PC-3 (cell line): ENCODE results near the gene ST6GALNAC4. TPM values are rescaled to one million over a fixed set of nuclear protein-coding genes. Genes with fewer than 3 reads are reported as not detected.

Experiments used
- ATAC-seq: fragments of 200-7000 bp; cut with Tn5 transposase; 2 replicates; pipeline ENCODE4 v1.9.1; 2020; ENCODE audit warnings: mild to moderate bottlenecking, moderate library complexity
- BruUV-seq: library from RNA; stranded (reverse); fragments of 400-500 nt; replicated peaks from 2 replicates; lab custom pipeline; 2021; lab: Mats Ljungman, UMichigan
- CTCF ChIA-PET: fragments of 300-600 bp; sonication (Branson Sonifier 250); formaldehyde crosslinking; loops from one replicate; lab custom pipeline; 2022; ENCODE audit warnings: antibody characterized with exemption; lab: Charles Lee
- POLR2A ChIA-PET: fragments of 300-600 bp; sonication (Branson Sonifier 250); formaldehyde crosslinking; loops from one replicate; lab custom pipeline; 2022; ENCODE audit warnings: antibody characterized with exemption; ENCODE audit not compliant: unreplicated experiment; lab: Charles Lee
- DNase-seq: peaks from one replicate; pipeline ENCODE4 v3.0.0-alpha.2; 2015
- H2AFZ ChIP-seq: fragments of 300-600 bp; sonication (generic); 2 replicates; pipeline ENCODE4 v1.6.0; 2016; ENCODE audit warnings: antibody characterized with exemption, low read length
- H3F3A ChIP-seq: fragments of 300-600 bp; sonication (generic); one replicate; pipeline ENCODE4 v1.6.0; 2017; ENCODE audit warnings: antibody characterized with exemption, low read length, control low read depth, mild to moderate bottlenecking; ENCODE audit not compliant: unreplicated experiment
- H3K27ac ChIP-seq: fragments of 300-600 bp; sonication (generic); 2 replicates; pipeline ENCODE4 v1.5.1; 2016; ENCODE audit warnings: mild to moderate bottlenecking, low read length
- H3K27me3 ChIP-seq: fragments of 300-600 bp; sonication (generic); 2 replicates; pipeline ENCODE4 v1.6.1; 2016; ENCODE audit warnings: low read length, mixed read lengths
- H3K36me3 ChIP-seq: fragments of 300-600 bp; sonication (generic); 2 replicates; pipeline ENCODE4 v1.6.1; 2016; ENCODE audit warnings: low read depth, mixed run types, low read length, mixed read lengths
- H3K4me1 ChIP-seq: fragments of 300-600 bp; sonication (generic); 2 replicates; pipeline ENCODE4 v1.5.1; 2016; ENCODE audit warnings: low read length; ENCODE audit not compliant: insufficient read depth
- H3K4me2 ChIP-seq: fragments of 300-600 bp; sonication (generic); 2 replicates; pipeline ENCODE4 v1.6.0; 2016; ENCODE audit warnings: low read length
- H3K4me3 ChIP-seq: fragments of 300-600 bp; sonication (generic); 2 replicates; pipeline ENCODE4 v1.5.1; 2016; ENCODE audit warnings: mild to moderate bottlenecking, low read length, mixed read lengths
- H3K79me2 ChIP-seq: fragments of 300-600 bp; sonication (generic); 2 replicates; pipeline ENCODE4 v1.6.1; 2017; ENCODE audit warnings: low read length, mixed read lengths
- H3K9ac ChIP-seq: fragments of 300-600 bp; sonication (generic); 2 replicates; pipeline ENCODE4 v1.6.0; 2016; ENCODE audit warnings: mild to moderate bottlenecking, low read length
- H3K9me2 ChIP-seq: fragments of 300-600 bp; sonication (generic); replicated peaks from 2 replicates; pipeline ENCODE4 v1.6.1; 2016; ENCODE audit warnings: mixed run types, low read length, mixed read lengths
- H3K9me3 ChIP-seq: fragments of 300-600 bp; sonication (generic); 2 replicates; pipeline ENCODE4 v1.6.1; 2016; ENCODE audit warnings: low read length, mixed read lengths
- H4K20me1 ChIP-seq: fragments of 300-600 bp; sonication (generic); 2 replicates; pipeline ENCODE4 v1.6.1; 2016; ENCODE audit warnings: low read length, mixed read lengths
- EZH2 ChIP-seq: fragments of 300-600 bp; sonication (generic); IDR thresholded peaks from one replicate; pipeline ENCODE4 v1.6.1; 2017; ENCODE audit warnings: antibody characterized with exemption, mild to moderate bottlenecking, low read length; ENCODE audit not compliant: unreplicated experiment
- EZH2phosphoT487 ChIP-seq: fragments of 300-600 bp; sonication (generic); IDR thresholded peaks from 2 replicates; pipeline ENCODE4 v1.6.1; 2018; ENCODE audit warnings: mild to moderate bottlenecking, antibody characterized with exemption, low read length, borderline replicate concordance
- intact Hi-C: fragments of 100-400 bp; cut with micrococcal nuclease; formaldehyde crosslinking; loops from 2 replicates; pipeline ENCODE4 v1.9.0; 2023
- total RNA-seq: library from RNA; depleted of rRNA; stranded (reverse); fragments of >200 nt; gene quantifications from 2 replicates; pipeline ENCODE4 v1.2.3, GENCODE V29; 2014
- TF ChIP-seq, protein P1 (sequence below): fragments of 300-600 bp; sonication (generic); conservative IDR thresholded peaks from 2 replicates; pipeline ENCODE4 v1.5.1; 2017; ENCODE audit warnings: antibody characterized with exemption, low read depth, mild to moderate bottlenecking, low read length

Gene ST6GALNAC4
- total RNA-seq, 1 experiment from 2014 or later, result 26.9 TPM

- ATAC-seq, result no peak
- H3K9me2 ChIP-seq, result no peaks in the 10 kb centered on the region
- no peak overlapping the region for H3K27ac ChIP-seq
- H2AFZ ChIP-seq, result no peak overlapping the region
- H3K9ac ChIP-seq, result no peak overlapping the region
- no peaks in the 10 kb centered on the region for H3K79me2 ChIP-seq
- H4K20me1 ChIP-seq, result no peaks in the 10 kb centered on the region
- no peaks in the 10 kb centered on the region for H3K9me3 ChIP-seq
- no peak for TF ChIP-seq EZH2phosphoT487
- TF ChIP-seq, protein P1, sequence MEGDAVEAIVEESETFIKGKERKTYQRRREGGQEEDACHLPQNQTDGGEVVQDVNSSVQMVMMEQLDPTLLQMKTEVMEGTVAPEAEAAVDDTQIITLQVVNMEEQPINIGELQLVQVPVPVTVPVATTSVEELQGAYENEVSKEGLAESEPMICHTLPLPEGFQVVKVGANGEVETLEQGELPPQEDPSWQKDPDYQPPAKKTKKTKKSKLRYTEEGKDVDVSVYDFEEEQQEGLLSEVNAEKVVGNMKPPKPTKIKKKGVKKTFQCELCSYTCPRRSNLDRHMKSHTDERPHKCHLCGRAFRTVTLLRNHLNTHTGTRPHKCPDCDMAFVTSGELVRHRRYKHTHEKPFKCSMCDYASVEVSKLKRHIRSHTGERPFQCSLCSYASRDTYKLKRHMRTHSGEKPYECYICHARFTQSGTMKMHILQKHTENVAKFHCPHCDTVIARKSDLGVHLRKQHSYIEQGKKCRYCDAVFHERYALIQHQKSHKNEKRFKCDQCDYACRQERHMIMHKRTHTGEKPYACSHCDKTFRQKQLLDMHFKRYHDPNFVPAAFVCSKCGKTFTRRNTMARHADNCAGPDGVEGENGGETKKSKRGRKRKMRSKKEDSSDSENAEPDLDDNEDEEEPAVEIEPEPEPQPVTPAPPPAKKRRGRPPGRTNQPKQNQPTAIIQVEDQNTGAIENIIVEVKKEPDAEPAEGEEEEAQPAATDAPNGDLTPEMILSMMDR, result no peak
- no peak for TF ChIP-seq EZH2
- intact Hi-C loops, result no loop called here
- ChIA-PET POLR2A (no interaction called here), CTCF (no interaction called here)
- peaks cover 5% of the 10 kb centered on the region; the same call in 1 of the 2 replicates for H3K4me1 ChIP-seq
- peaks cover 38% of the 10 kb centered on the region for H3K36me3 ChIP-seq
- DNase-seq, result no peak
- H3F3A ChIP-seq, result no peaks in the 10 kb centered on the region
- H3K27me3 ChIP-seq, result no peaks in the 10 kb centered on the region
- no peak overlapping the region for H3K4me3 ChIP-seq
- H3K4me2 ChIP-seq, result no peak overlapping the region
- BruUV-seq, result no TSS peak
Observed at GRCh38 chr9:127896395-127897192, 20.2 kb downstream of the ST6GALNAC4 start.

DNA sequence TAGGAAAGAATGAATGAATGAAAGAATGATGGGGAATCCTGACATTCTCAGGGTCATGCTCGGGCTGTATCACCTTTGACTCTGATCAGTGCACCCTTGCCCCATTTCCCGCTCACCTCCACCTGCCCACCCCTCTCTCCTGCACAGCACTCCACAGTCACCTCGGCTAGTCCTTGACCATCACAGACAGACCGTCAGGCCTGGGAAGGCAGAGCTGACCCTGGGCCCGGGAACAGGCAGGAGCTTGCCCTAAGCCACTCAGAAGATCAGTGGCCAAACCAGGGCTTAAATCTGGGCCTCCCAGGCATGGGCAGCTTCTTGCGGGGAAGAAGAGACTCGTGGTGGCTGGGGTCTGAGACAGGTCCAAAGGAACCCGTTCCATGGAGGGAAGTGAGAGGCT, 21.0 kb downstream of the ST6GALNAC4 start:
- Histone ChIP-seq H3K4me2 (no peak overlapping the region), H3K27ac (no peak overlapping the region), H3K27me3 (no peaks in the 10 kb centered on the region), H3K4me1 (peaks cover 5% of the 10 kb centered on the region; the same call in 1 of the 2 replicates), H2AFZ (no peak overlapping the region), H3K79me2 (no peaks in the 10 kb centered on the region), H4K20me1 (no peaks in the 10 kb centered on the region), H3F3A (no peaks in the 10 kb centered on the region), H3K9me3 (no peaks in the 10 kb centered on the region), H3K9ac (no peak overlapping the region), H3K36me3 (peaks cover 38% of the 10 kb centered on the region), H3K4me3 (no peak overlapping the region), H3K9me2 (no peaks in the 10 kb centered on the region)
- ATAC-seq (no peak), DNase-seq (no peak)
- intact Hi-C loops, result no loop called here
- BruUV-seq, result no TSS peak
- ChIA-PET POLR2A (no interaction called here), CTCF (no interaction called here)
- no peak for TF ChIP-seq EZH2phosphoT487
- no peak for TF ChIP-seq EZH2
- TF ChIP-seq, protein P1, result no peak

DNA sequence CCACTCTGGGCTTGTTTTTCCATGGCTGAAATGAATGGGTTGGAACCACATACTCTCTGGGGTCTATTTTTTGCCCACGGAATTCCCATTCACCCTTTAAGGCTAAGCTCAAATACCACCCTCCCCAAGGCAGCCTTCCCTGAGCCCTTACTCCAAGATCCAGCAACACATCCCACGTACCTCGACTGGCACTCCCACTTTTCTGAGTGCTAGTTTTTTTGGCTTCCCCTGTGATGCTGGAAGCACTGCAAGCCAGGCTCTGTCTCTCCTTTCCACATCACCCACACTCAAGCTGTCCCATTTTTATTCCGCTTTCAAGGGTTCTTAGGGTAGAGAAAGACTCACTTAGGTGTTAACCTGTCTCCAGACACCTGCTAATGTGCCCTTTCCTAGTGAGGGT, 23.4 kb downstream of the ST6GALNAC4 start:
- Histone ChIP-seq H3K9ac (no peak overlapping the region), H3K36me3 (peaks cover 38% of the 10 kb centered on the region), H3K4me2 (no peak overlapping the region), H3K4me3 (no peak overlapping the region), H3K9me2 (no peaks in the 10 kb centered on the region), H3K79me2 (no peaks in the 10 kb centered on the region), H2AFZ (no peak overlapping the region), H3F3A (no peaks in the 10 kb centered on the region), H3K27ac (no peak overlapping the region), H4K20me1 (no peaks in the 10 kb centered on the region), H3K9me3 (no peaks in the 10 kb centered on the region), H3K4me1 (no peaks in the 10 kb centered on the region), H3K27me3 (no peaks in the 10 kb centered on the region)
- intact Hi-C loops, result no loop called here
- BruUV-seq, result no TSS peak
- ATAC-seq (no peak), DNase-seq (no peak)
- ChIA-PET CTCF (no interaction called here), POLR2A (no interaction called here)
- TF ChIP-seq EZH2phosphoT487 (no peak), EZH2 (no peak)
- TF ChIP-seq, protein P1, result no peak
